Duodenal mucosa (tissue), 2 donors: ENCODE measurements around the gene SLC9A5.

ENCODE experiments used
- H3K27ac ChIP-seq: one replicate; pipeline ENCODE4 v1.7.0; 2013; ENCODE audit warnings: low read depth, low read length
- H3K27me3 ChIP-seq, 2 donors: one replicate each; pipeline ENCODE4 v1.7.0; 2013; ENCODE audit warnings: low read length in 2 of 2, control low read depth in 1 of 2; ENCODE audit not compliant: insufficient read depth in 2 of 2, control insufficient read depth in 1 of 2
- H3K36me3 ChIP-seq, 2 donors: one replicate each; pipeline ENCODE4 v1.7.0; 2013; ENCODE audit warnings: low read length in 2 of 2, control low read depth in 1 of 2; ENCODE audit not compliant: insufficient read depth in 2 of 2, control insufficient read depth in 1 of 2
- H3K4me1 ChIP-seq, 2 donors: one replicate each; pipeline ENCODE4 v1.7.0; 2013; ENCODE audit warnings: low read length in 2 of 2, control low read depth in 1 of 2; ENCODE audit not compliant: insufficient read depth in 2 of 2, control insufficient read depth in 1 of 2
- H3K4me3 ChIP-seq, 2 donors: one replicate each; pipeline ENCODE4 v1.7.0; 2013; ENCODE audit warnings: low read length in 2 of 2, low read depth in 1 of 2
- H3K9ac ChIP-seq, 2 donors: one replicate each; pipeline ENCODE4 v1.7.0; 2013; ENCODE audit warnings: low read length in 2 of 2, low read depth in 1 of 2
- H3K9me3 ChIP-seq, 2 donors: one replicate each; pipeline ENCODE4 v1.7.0; 2013; ENCODE audit warnings: low read length in 2 of 2, control low read depth in 1 of 2; ENCODE audit not compliant: control insufficient read depth in 1 of 2

The SLC9A5 gene

GRCh38 chr16:67270931-67271338, 22.2 kb downstream of the SLC9A5 start:
- Histone ChIP-seq H3K27me3 (no peaks in the 10 kb centered on the region), H3K36me3 (peaks cover 0 to 3% of the 10 kb centered on the region in 2 donors), H3K9ac (no peak overlapping the region), H3K4me3 (no peak overlapping the region), H3K27ac (no peak overlapping the region), H3K9me3 (no peaks in the 10 kb centered on the region), H3K4me1 (no peaks in the 10 kb centered on the region)

- no peaks in the 10 kb centered on the region for H3K9me3 ChIP-seq
- H3K4me3 ChIP-seq: no peak overlapping the region
- no peaks in the 10 kb centered on the region for H3K27me3 ChIP-seq
Observed at GRCh38 chr16:67271446-67271845, 22.7 kb downstream of the SLC9A5 start.

GRCh38 chr16:67275321-67275720, 26.5 kb downstream of the SLC9A5 start:
- H3K9me3 ChIP-seq: no peaks in the 10 kb centered on the region
- no peak overlapping the region for H3K4me3 ChIP-seq
- no peak overlapping the region for H3K27ac ChIP-seq
- H3K4me1 ChIP-seq: peaks cover 11 to 15% of the 10 kb centered on the region in 2 donors
- H3K9ac ChIP-seq: no peak overlapping the region
- H3K27me3 ChIP-seq: no peaks in the 10 kb centered on the region
- peaks cover 0 to 7% of the 10 kb centered on the region in 2 donors for H3K36me3 ChIP-seq

More at GRCh38 chr16:67271446-67271845, 22.7 kb downstream of the SLC9A5 start:
- Histone ChIP-seq H3K27ac (no peak overlapping the region), H3K36me3 (peaks cover 0 to 4% of the 10 kb centered on the region in 2 donors), H3K4me1 (no peaks in the 10 kb centered on the region), H3K9ac (no peak overlapping the region)

- Histone ChIP-seq H3K9ac (peak overlapping the region in 1 of 2 donors; percentile 10), H3K27ac (peak overlapping the region; percentile 20), H3K4me3 (no peak overlapping the region), H3K36me3 (peaks cover 0 to 7% of the 10 kb centered on the region in 2 donors), H3K9me3 (no peaks in the 10 kb centered on the region), H3K4me1 (peaks cover 11 to 15% of the 10 kb centered on the region in 2 donors), H3K27me3 (no peaks in the 10 kb centered on the region)
Observed at GRCh38 chr16:67277294-67277998, 28.7 kb downstream of the SLC9A5 start.

- Histone ChIP-seq H3K27me3 (no peaks in the 10 kb centered on the region), H3K36me3 (peaks cover 0 to 7% of the 10 kb centered on the region in 2 donors), H3K27ac (peak overlapping the region; percentile 20), H3K4me3 (peak overlapping the region; percentile 82 to 84), H3K9ac (peak overlapping the region; percentile 68 to 70), H3K9me3 (no peaks in the 10 kb centered on the region), H3K4me1 (peaks cover 11 to 15% of the 10 kb centered on the region in 2 donors)
Observed at GRCh38 chr16:67277999-67278772, 29.4 kb downstream of the SLC9A5 start.

- H3K36me3 ChIP-seq: peaks cover 0 to 7% of the 10 kb centered on the region in 2 donors
Observed at GRCh38 chr16:67278773-67279295, 30.1 kb downstream of the SLC9A5 start.

GRCh38 chr16:67279296-67280089, 30.7 kb downstream of the SLC9A5 start, which contains the start of gene PLEKHG4:
TSS of gene PLEKHG4 (plus strand) at chr16:67279532. CDS start at chr16:67280045, 513 bp downstream.
- Histone ChIP-seq H3K27me3 (no peaks in the 10 kb centered on the region), H3K9me3 (no peaks in the 10 kb centered on the region), H3K4me1 (peaks cover 11 to 15% of the 10 kb centered on the region in 2 donors), H3K9ac (peak within 1 kb of the TSS; percentile 68 to 70), H3K36me3 (peaks cover 0 to 7% of the 10 kb centered on the region in 2 donors), H3K4me3 (peak within 1 kb of the TSS; percentile 82 to 84), H3K27ac (no peak within 1 kb of the TSS)

More at GRCh38 chr16:67278773-67279295, 30.1 kb downstream of the SLC9A5 start:
- Histone ChIP-seq H3K4me1 (peaks cover 11 to 15% of the 10 kb centered on the region in 2 donors), H3K27me3 (no peaks in the 10 kb centered on the region), H3K9ac (peak overlapping the region; percentile 68 to 70), H3K4me3 (peak overlapping the region; percentile 82 to 84), H3K9me3 (no peaks in the 10 kb centered on the region), H3K27ac (no peak overlapping the region)

GRCh38 chr16:67280090-67281015, 31.6 kb downstream of the SLC9A5 start:
- peaks cover 0 to 6% of the 10 kb centered on the region in 2 donors for H3K36me3 ChIP-seq
- H3K4me3 ChIP-seq: no peak overlapping the region
- H3K4me1 ChIP-seq: peaks cover 11 to 15% of the 10 kb centered on the region in 2 donors
- no peak overlapping the region for H3K9ac ChIP-seq
- no peaks in the 10 kb centered on the region for H3K27me3 ChIP-seq
- no peaks in the 10 kb centered on the region for H3K9me3 ChIP-seq
- H3K27ac ChIP-seq: no peak overlapping the region
